Neural cell (in vitro differentiated cells): ENCODE results near the gene MAPT. TPM values are rescaled to one million over a fixed set of nuclear protein-coding genes. Genes with fewer than 3 reads are reported as not detected.

ENCODE experiments used
- H2AFZ ChIP-seq: fragments of 200-600, 300-800 bp; sonication (generic), shearing (Covaris generic); 2 replicates; pipeline ENCODE4 v1.6.0; 2014; ENCODE audit warnings: low read depth, mild to moderate bottlenecking, antibody characterized with exemption, low read length, moderate library complexity
- H3F3A ChIP-seq: fragments of 200-600 bp; shearing (Covaris generic); 2 replicates; pipeline ENCODE4 v1.6.1; 2016; ENCODE audit warnings: mild to moderate bottlenecking, moderate library complexity, mixed read lengths, antibody characterized with exemption, low read length; ENCODE audit not compliant: insufficient read depth, poor library complexity, severe bottlenecking
- H3K27ac ChIP-seq: fragments of 200-600, 300-800 bp; sonication (generic), shearing (Covaris generic); 2 replicates; pipeline ENCODE4 v1.5.1; 2014; ENCODE audit warnings: mild to moderate bottlenecking, low read length, moderate library complexity
- H3K27me3 ChIP-seq: fragments of 300-800, 200-600 bp; sonication (generic), shearing (Covaris generic); 2 replicates; pipeline ENCODE4 v1.6.0; 2014; ENCODE audit warnings: mild to moderate bottlenecking, low read depth, low read length, moderate library complexity; ENCODE audit not compliant: insufficient read depth
- H3K36me3 ChIP-seq: fragments of 300-800, 200-600 bp; sonication (generic), shearing (Covaris generic); 2 replicates; pipeline ENCODE4 v1.5.1; 2014; ENCODE audit warnings: mild to moderate bottlenecking, antibody characterized with exemption, low read length, moderate library complexity; ENCODE audit not compliant: insufficient read depth
- H3K4me2 ChIP-seq: fragments of 300-800, 200-600 bp; sonication (generic), shearing (Covaris generic); 2 replicates; pipeline ENCODE4 v1.6.0; 2014; ENCODE audit warnings: mild to moderate bottlenecking, low read length
- H3K4me3 ChIP-seq: fragments of 300-800, 200-600 bp; sonication (generic), shearing (Covaris generic); 2 replicates; pipeline ENCODE4 v1.5.1; 2014; ENCODE audit warnings: mild to moderate bottlenecking, low read length, moderate library complexity
- H3K79me2 ChIP-seq: fragments of 200-600 bp; shearing (Covaris generic); replicated peaks from 2 replicates; pipeline ENCODE4 v1.6.0; 2014; ENCODE audit warnings: mild to moderate bottlenecking, low read length, moderate library complexity; ENCODE audit not compliant: insufficient read depth
- H3K9ac ChIP-seq: fragments of 300-800, 200-600 bp; sonication (generic), shearing (Covaris generic); 2 replicates; pipeline ENCODE4 v1.6.1; 2016; ENCODE audit warnings: mild to moderate bottlenecking, low read length, mixed read lengths
- H3K9me2 ChIP-seq: fragments of 200-600 bp; shearing (Covaris generic); 2 replicates; pipeline ENCODE4 v1.6.1; 2016; ENCODE audit warnings: mild to moderate bottlenecking, low read length, mixed read lengths; ENCODE audit not compliant: insufficient read depth
- H3K9me3 ChIP-seq: fragments of 200-600, 300-800 bp; sonication (generic), shearing (Covaris generic); 2 replicates; pipeline ENCODE4 v1.6.1; 2016; ENCODE audit warnings: mild to moderate bottlenecking, mixed run types, low read length, moderate library complexity, mixed read lengths
- H4K20me1 ChIP-seq: fragments of 200-600 bp; shearing (Covaris generic); 2 replicates; pipeline ENCODE4 v1.6.1; 2016; ENCODE audit warnings: mild to moderate bottlenecking, mixed run types; ENCODE audit not compliant: insufficient read depth
- CTCF ChIP-seq: fragments of 450-650 bp; IDR thresholded peaks from 2 replicates; pipeline ENCODE4 v1.5.1; 2014; ENCODE audit warnings: antibody characterized with exemption, mild to moderate bottlenecking, moderate library complexity; ENCODE audit not compliant: poor library complexity, severe bottlenecking
- EP300 ChIP-seq: fragments of 450-650 bp; conservative IDR thresholded peaks from 2 replicates; pipeline ENCODE4 v1.6.1; 2014; ENCODE audit warnings: antibody characterized with exemption, mild to moderate bottlenecking, moderate library complexity; ENCODE audit not compliant: poor library complexity, severe bottlenecking
- EZH2 ChIP-seq: fragments of 200-600, 300-800 bp; shearing (Covaris generic), sonication (generic); IDR thresholded peaks from 2 replicates; pipeline ENCODE4 v1.6.1; 2014; ENCODE audit warnings: antibody characterized with exemption, low read length, borderline replicate concordance, mild to moderate bottlenecking; ENCODE audit not compliant: insufficient read depth, poor library complexity, severe bottlenecking
- MXI1 ChIP-seq: fragments of 450-650 bp; conservative IDR thresholded peaks from 2 replicates; pipeline ENCODE4 v1.6.1; 2014; ENCODE audit warnings: antibody characterized with exemption, mild to moderate bottlenecking; ENCODE audit not compliant: poor library complexity, severe bottlenecking
- POLR2AphosphoS5 ChIP-seq: IDR thresholded peaks from 2 replicates; pipeline ENCODE4 v1.6.1; 2012
- RAD21 ChIP-seq: fragments of 450-650 bp; conservative IDR thresholded peaks from 2 replicates; pipeline ENCODE4 v1.6.1; 2014; ENCODE audit warnings: antibody characterized with exemption, mild to moderate bottlenecking, moderate library complexity
- REST ChIP-seq: IDR thresholded peaks from 2 replicates; pipeline ENCODE4 v1.6.1; 2012; ENCODE audit warnings: borderline replicate concordance
- SMC3 ChIP-seq: fragments of 450-650 bp; conservative IDR thresholded peaks from 2 replicates; pipeline ENCODE4 v1.6.1; 2014; ENCODE audit warnings: antibody characterized with exemption, mild to moderate bottlenecking, moderate library complexity; ENCODE audit not compliant: poor library complexity
- TAF1 ChIP-seq: IDR thresholded peaks from 2 replicates; pipeline ENCODE4 v1.6.1; 2012; ENCODE audit warnings: low read depth
- polyA plus RNA-seq: library from polyadenylated mRNA; depleted of rRNA; stranded (reverse); fragments of >200 nt; gene quantifications from 2 replicates; pipeline ENCODE4 v1.2.3, GENCODE V29; 2014

Gene MAPT
- polyA plus RNA-seq, 1 donor from 2014 or later: 94.5 TPM

DNA sequence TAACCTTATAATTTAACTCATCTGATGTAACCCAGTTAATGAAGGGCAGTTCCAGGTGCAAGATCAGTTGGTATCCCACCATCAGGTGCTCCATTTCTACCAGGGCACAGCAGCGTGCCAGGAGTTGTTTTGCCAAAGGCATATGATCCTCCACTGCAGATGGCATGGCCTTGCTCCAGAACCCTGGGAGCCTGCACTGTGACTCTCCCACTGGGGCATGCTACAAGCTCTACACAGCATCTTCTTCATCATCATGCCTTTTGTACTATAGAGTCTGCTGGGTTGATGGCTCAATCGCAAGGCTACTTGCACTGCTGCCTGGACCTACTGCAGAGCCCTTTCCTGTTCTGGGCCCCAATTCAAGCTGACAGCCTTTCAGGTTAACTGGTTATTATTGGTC, 11.3 kb upstream of the MAPT start:
- TF ChIP-seq CTCF (no peak), EZH2 (no peak), SMC3 (no peak), POLR2AphosphoS5 (no peak), TAF1 (no peak), EP300 (no peak), MXI1 (no peak)
- Histone ChIP-seq H3K9ac (no peak overlapping the region), H3K27ac (no peak overlapping the region), H3F3A (no peaks in the 10 kb centered on the region), H2AFZ (no peak overlapping the region), H3K9me2 (no peaks in the 10 kb centered on the region), H3K79me2 (no peaks in the 10 kb centered on the region), H4K20me1 (no peaks in the 10 kb centered on the region), H3K27me3 (no peaks in the 10 kb centered on the region), H3K36me3 (no peaks in the 10 kb centered on the region), H3K4me3 (no peak overlapping the region), H3K9me3 (no peaks in the 10 kb centered on the region), H3K4me2 (no peak overlapping the region)

DNA sequence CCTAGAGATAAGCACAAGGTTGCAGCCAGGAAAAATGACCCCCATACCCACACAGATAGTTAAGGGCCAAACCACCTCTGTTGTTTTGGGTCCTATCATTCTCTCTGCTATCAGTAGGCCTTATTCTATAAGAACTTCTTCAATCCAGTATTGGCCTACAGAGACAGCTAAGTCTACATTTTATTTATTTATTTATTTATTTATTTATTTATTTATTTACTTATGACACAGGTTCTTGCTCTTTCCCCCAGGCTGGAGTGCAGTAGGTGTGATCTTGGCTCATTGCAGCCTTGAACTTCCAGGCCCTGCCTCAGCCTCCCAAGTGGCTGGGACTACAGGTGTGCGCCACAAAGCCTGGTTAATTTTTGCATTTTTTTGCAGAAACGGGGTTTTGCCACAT, 7.5 kb upstream of the MAPT start:
- H4K20me1 ChIP-seq: no peaks in the 10 kb centered on the region
- H3F3A ChIP-seq: no peaks in the 10 kb centered on the region
- no peak overlapping the region for H3K27ac ChIP-seq
- no peaks in the 10 kb centered on the region for H3K36me3 ChIP-seq
- no peaks in the 10 kb centered on the region for H3K27me3 ChIP-seq
- H3K9me2 ChIP-seq: no peaks in the 10 kb centered on the region
- H3K9me3 ChIP-seq: no peaks in the 10 kb centered on the region
- no peak overlapping the region for H3K4me3 ChIP-seq
- H3K79me2 ChIP-seq: no peaks in the 10 kb centered on the region
- no peak overlapping the region for H3K9ac ChIP-seq
- H3K4me2 ChIP-seq: no peak overlapping the region
- H2AFZ ChIP-seq: no peak overlapping the region
- TF ChIP-seq EP300: no peak
- no peak for TF ChIP-seq POLR2AphosphoS5
- no peak for TF ChIP-seq CTCF
- TF ChIP-seq MXI1: no peak
- no peak for TF ChIP-seq EZH2
- no peak for TF ChIP-seq SMC3
- TF ChIP-seq RAD21: no peak
- no peak for TF ChIP-seq REST
- no peak for TF ChIP-seq TAF1
